ENCODE measurements around the gene AASS.

- TF ChIP-seq CTCF (IDR thresholded peaks at IDR 0.05) (no peak), POLR2A (IDR thresholded peaks at IDR 0.05) (no peak)
Observed at GRCh38 chr7:122123746-122124145, 20.3 kb downstream of the AASS start.
